Hepatocyte (in vitro differentiated cells): ENCODE results near the gene KLHL9. TPM values are rescaled to one million over a fixed set of nuclear protein-coding genes. Genes with fewer than 3 reads are reported as not detected.
A peak's percentile ranks its signal among the peaks of the same experiment; 100 is the strongest.

Experiments used
- DNase-seq: peaks from one replicate; pipeline ENCODE4 v3.0.0-alpha.2; 2016; ENCODE audit warnings: low spot score
- H2AFZ ChIP-seq: fragments of 200-600 bp; sonication (generic); 2 replicates; pipeline ENCODE4 v1.6.0; 2016; ENCODE audit warnings: antibody characterized with exemption, mild to moderate bottlenecking
- H3K27ac ChIP-seq: fragments of 200-600 bp; sonication (generic); 2 replicates; pipeline ENCODE4 v1.5.1; 2016; ENCODE audit warnings: mild to moderate bottlenecking
- H3K27me3 ChIP-seq: fragments of 200-600 bp; sonication (generic); 2 replicates; pipeline ENCODE4 v1.6.1; 2016
- H3K36me3 ChIP-seq: fragments of 200-600 bp; sonication (generic); replicated peaks from 2 replicates; pipeline ENCODE4 v1.5.1; 2016; ENCODE audit warnings: low read depth; ENCODE audit not compliant: insufficient read depth
- H3K4me1 ChIP-seq: fragments of 200-600 bp; sonication (generic); 2 replicates; pipeline ENCODE4 v1.5.1; 2016; ENCODE audit warnings: mild to moderate bottlenecking, moderate library complexity; ENCODE audit not compliant: insufficient read depth
- H3K4me2 ChIP-seq: fragments of 200-600 bp; sonication (generic); 2 replicates; pipeline ENCODE4 v1.6.0; 2016
- H3K4me3 ChIP-seq: fragments of 200-600 bp; sonication (generic); 2 replicates; pipeline ENCODE4 v1.5.1; 2016; ENCODE audit warnings: mild to moderate bottlenecking
- H3K79me2 ChIP-seq: fragments of 200-600 bp; sonication (generic); 2 replicates; pipeline ENCODE4 v1.6.0; 2017; ENCODE audit warnings: mild to moderate bottlenecking
- H3K9me2 ChIP-seq: fragments of 200-600 bp; sonication (generic); replicated peaks from 2 replicates; pipeline ENCODE4 v1.6.0; 2017; ENCODE audit warnings: mild to moderate bottlenecking; ENCODE audit not compliant: insufficient read depth
- H3K9me3 ChIP-seq: fragments of 200-600 bp; sonication (generic); 2 replicates; pipeline ENCODE4 v1.5.1; 2016; ENCODE audit warnings: low read depth, mild to moderate bottlenecking
- H4K20me1 ChIP-seq: fragments of 200-600 bp; sonication (generic); 2 replicates; pipeline ENCODE4 v1.6.0; 2016; ENCODE audit warnings: mild to moderate bottlenecking; ENCODE audit not compliant: insufficient read depth, poor library complexity, severe bottlenecking
- CTCF ChIP-seq: fragments of 200-600 bp; sonication (generic); IDR thresholded peaks from 2 replicates; pipeline ENCODE4 v1.5.1; 2016; ENCODE audit warnings: antibody characterized with exemption, mild to moderate bottlenecking; ENCODE audit not compliant: poor library complexity
- EZH2 ChIP-seq: fragments of 200-600 bp; sonication (generic); IDR thresholded peaks from 2 replicates; pipeline ENCODE4 v1.6.1; 2016; ENCODE audit warnings: antibody characterized with exemption, mild to moderate bottlenecking, borderline replicate concordance
- EZH2phosphoT487 ChIP-seq: fragments of 200-600 bp; sonication (generic); IDR thresholded peaks from one replicate; pipeline ENCODE4 v1.6.1; 2018; ENCODE audit warnings: antibody characterized with exemption, mild to moderate bottlenecking, low read depth, moderate library complexity; ENCODE audit not compliant: unreplicated experiment, severe bottlenecking
- WGBS: methylation state at CpG from one replicate; pipeline ENCODE4 v1.1.6; 2016; ENCODE audit warnings: low lambda C conversion rate; ENCODE audit errors: missing lambda C conversion rate; 5-methylcytosine and 5-hydroxymethylcytosine counted together
- polyA plus RNA-seq: library from polyadenylated mRNA; unstranded; fragments of >200 nt; fragmentation: Nextera tagmentation; extraction: Ambion mirVana; gene quantifications from 2 replicates; pipeline ENCODE4 v1.2.1, GENCODE V29; 2016
- total RNA-seq: library from RNA; depleted of rRNA; stranded (reverse); fragments of >200 nt; gene quantifications from 2 replicates; pipeline ENCODE4 v1.2.3, GENCODE V29; 2014

The KLHL9 gene
- total and polyA plus RNA-seq, 2 experiments from 2014 or later, result 18.6 to 43.1 TPM

- Histone ChIP-seq H3K36me3 (no peaks in the 10 kb centered on the region), H3K27ac (no peak overlapping the region), H3K9me2 (no peaks in the 10 kb centered on the region), H3K79me2 (peaks cover 11% of the 10 kb centered on the region), H3K4me1 (no peaks in the 10 kb centered on the region), H3K4me3 (no peak overlapping the region), H3K27me3 (no peaks in the 10 kb centered on the region), H2AFZ (no peak overlapping the region), H3K4me2 (no peak overlapping the region), H4K20me1 (peaks cover 19% of the 10 kb centered on the region), H3K9me3 (no peaks in the 10 kb centered on the region)
- WGBS, result 91% methylated on average over 5 of the region's 5 CpGs
- TF ChIP-seq EZH2phosphoT487 (no peak), CTCF (no peak), EZH2 (no peak)
- no peak for DNase-seq
Measured at GRCh38 chr9:21322911-21323461, 12.2 kb downstream of the KLHL9 start.

- Histone ChIP-seq H3K9me3 (no peaks in the 10 kb centered on the region), H3K27ac (no peak overlapping the region), H3K4me1 (no peaks in the 10 kb centered on the region), H2AFZ (no peak overlapping the region), H3K36me3 (no peaks in the 10 kb centered on the region), H3K4me3 (no peak overlapping the region), H3K27me3 (peaks cover 3% of the 10 kb centered on the region), H3K9me2 (no peaks in the 10 kb centered on the region), H3K4me2 (no peak overlapping the region), H4K20me1 (peaks cover under 1% of the 10 kb centered on the region), H3K79me2 (no peaks in the 10 kb centered on the region)
- no peak for DNase-seq
- TF ChIP-seq EZH2phosphoT487, result no peak
- no peak for TF ChIP-seq EZH2
- no peak for TF ChIP-seq CTCF
- 71% methylated on average over 2 of the region's 2 CpGs for WGBS
Measured at GRCh38 chr9:21320465-21320864, 14.7 kb downstream of the KLHL9 start.

GRCh38 chr9:21317956-21318923, 17.0 kb downstream of the KLHL9 start:
- H3K4me3 ChIP-seq, result no peak overlapping the region
- no peaks in the 10 kb centered on the region for H3K9me3 ChIP-seq
- TF ChIP-seq CTCF (peak; percentile 88), EZH2phosphoT487 (no peak), EZH2 (no peak)
- H3K79me2 ChIP-seq, result no peaks in the 10 kb centered on the region
- no peak overlapping the region for H3K4me2 ChIP-seq
- no peaks in the 10 kb centered on the region for H3K36me3 ChIP-seq
- H3K27me3 ChIP-seq, result peaks cover 3% of the 10 kb centered on the region
- no peak overlapping the region for H3K27ac ChIP-seq
- peak; percentile 69 for DNase-seq
- H3K9me2 ChIP-seq, result no peaks in the 10 kb centered on the region
- H2AFZ ChIP-seq, result no peak overlapping the region
- no peaks in the 10 kb centered on the region for H4K20me1 ChIP-seq
- WGBS, result 20% methylated on average over 7 of the region's 7 CpGs
- no peaks in the 10 kb centered on the region for H3K4me1 ChIP-seq
